Midbrain (tissue), 1 donor: Measurements from ENCODE around the gene BAZ2B.

Source experiments
- DNase-seq: peaks from one replicate; lab custom pipeline; 2025; lab: John Stamatoyannopoulos, UW

The BAZ2B gene

DNA sequence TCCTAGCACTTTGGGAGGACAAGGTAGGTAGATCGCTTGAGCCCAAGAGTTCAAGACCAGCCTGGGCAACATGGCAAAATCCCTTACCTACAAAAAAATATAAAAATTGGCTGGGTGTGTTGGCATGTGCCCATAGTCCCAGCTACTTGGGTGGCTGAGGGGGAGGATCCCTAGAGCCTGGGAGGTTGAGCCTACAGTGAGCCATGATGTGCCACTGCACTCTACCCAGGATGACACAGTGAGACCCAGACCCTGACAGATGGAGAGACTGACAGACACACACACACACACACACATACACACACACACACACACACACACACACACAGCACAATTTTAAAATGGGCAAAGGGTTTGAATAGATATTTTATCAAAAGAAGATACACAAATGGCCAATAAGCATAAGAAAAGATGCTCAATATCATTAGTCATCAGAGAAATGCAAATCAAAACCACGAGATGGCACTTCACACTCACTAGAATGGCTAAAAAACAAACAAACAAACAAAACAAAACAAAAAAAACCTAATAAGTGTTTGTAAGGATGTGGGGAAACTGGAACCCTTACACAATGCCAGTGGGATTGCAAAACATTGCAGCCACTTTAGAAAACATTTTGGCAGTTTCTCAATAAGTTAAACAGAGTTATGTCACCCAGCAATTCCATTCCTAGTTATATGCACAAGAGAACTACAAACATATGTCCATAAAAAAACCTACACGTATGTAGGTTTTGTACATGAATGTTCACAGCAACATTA is 42.3 kb downstream of the BAZ2B start:
- no peak for DNase-seq

DNA sequence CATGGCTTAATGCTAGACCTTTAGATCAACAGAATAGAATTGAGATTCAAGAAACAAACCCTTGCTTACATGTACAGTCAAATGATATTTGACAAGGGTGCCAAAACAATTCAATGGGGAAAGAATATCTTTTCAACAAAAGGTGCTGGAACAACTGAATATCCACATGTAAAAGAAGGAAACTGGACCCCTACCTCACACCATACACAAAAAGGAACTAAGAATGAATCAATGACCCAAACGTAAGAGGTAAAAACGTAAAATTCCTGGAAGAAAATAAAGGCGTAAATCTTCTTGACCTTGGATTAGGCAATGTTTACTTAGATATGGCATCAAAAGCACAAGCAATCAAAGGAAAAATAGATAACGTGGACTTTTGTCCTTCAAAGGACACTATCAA is 43.1 kb downstream of the BAZ2B start:
- DNase-seq: no peak

DNA sequence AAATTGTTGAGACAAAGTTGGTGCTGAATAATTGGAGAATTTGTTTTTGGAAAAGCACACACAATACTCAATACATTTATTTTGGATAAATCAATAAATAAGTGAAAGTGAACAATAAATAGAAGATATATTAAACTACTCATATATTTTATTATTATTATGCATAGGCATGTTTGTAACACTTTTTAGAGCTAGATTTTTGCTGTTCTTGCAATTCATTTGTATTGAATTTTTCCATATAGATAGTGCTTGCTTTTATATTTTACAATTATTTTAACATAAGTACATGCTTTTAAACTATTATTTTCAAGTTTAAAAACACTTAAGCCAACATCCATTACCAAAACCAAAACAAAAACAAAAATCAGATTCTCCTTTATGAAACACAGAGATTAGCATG is 43.9 kb downstream of the BAZ2B start:
- DNase-seq: no peak

DNA sequence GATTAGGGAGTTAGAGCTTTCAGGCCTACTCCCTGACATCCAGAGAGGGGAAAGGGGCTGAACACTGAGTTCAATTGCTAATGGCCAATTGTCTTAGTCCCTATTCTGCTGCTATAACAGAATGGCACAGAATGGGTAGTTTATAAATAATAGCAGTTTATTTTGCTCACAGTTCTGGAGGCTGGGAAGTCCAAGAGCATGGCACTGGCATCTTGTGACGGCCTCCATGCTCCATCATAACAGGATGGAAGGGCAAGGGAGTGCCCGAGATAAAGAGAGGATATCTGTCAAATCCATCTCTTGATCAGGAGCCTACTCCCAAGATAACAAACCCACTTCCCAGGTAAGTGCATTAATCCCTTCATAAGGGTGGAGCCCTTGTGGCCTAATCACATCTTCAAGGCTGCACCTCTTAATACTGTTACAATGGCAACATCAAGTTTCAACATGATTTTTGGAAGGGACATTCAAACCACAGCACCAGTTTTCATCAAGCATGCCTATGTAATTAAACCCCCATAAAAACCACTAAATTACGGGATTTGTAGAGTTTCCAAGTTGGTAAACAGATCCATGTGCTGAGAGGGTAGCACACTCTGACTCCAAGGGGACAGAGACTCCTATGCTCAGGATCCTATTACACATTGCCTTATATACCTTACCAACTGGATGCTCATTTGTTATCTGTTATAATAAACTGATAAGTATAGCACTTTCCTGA is 44.6 kb downstream of the BAZ2B start:
- DNase-seq: no peak

DNA sequence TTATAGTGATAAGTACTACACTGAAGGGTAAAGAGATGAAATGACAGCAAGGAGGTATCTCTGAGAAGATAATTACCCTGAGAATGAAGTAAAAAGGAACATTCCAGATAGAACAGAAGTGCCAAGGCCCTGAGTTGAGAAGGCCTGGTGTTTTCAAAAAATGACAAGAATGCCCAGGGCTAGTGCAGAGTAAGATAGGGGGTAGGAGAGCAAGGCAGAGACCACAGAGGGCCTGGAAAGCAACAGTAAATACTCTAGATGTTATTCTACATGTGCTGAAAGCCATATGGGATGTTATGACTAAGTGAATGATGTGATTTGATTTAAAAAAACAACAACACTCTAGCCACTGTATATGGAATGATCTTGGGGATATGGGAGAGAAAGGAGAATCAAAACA is 52.3 kb downstream of the BAZ2B start:
- no peak for DNase-seq

DNA sequence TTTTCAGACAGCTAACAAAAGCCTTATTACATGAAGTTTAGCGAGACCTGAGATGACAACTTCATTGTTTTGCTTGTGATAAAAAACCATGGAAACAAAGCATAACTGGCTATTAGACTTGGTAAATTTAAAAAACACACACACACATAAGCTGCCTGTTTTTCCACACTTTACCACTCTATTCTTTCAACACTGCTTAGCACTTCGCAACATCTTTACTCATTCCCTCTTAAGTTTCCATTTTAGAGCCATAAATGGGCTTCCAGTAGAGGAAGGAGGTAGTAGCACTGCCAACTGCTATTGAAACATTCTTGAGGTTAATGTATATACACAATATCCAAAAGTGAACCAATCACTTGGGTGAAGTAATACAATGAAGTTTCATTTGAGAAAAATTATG is 54.1 kb downstream of the BAZ2B start:
- no peak for DNase-seq

DNA sequence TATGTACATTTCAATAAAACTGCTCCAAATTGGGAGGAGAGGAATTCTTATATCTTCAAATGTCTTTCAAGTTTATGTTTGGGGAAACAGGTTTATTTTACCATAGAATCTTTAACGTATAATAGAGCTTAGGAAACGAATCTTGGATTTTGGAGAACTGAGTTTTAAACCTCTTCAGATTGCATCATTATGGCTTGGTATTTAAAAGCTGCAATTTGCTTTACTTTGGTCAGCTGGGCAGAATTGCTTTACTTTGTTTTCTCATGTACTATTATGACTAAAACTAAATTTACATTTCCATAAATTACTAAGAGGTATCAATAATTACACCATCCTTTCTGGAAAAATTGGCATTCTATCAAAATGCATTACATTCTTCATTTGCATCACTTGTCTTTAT is 54.6 kb downstream of the BAZ2B start:
- DNase-seq: no peak

GRCh38 chr2:159561242-159561641 is 55.1 kb downstream of the BAZ2B start:
- DNase-seq: no peak

- DNase-seq: no peak
These were observed 57.3 kb downstream of the BAZ2B start for GRCh38 chr2:159559034-159559433.

GRCh38 chr2:159558479-159558878 is 57.9 kb downstream of the BAZ2B start:
- DNase-seq: no peak

DNA sequence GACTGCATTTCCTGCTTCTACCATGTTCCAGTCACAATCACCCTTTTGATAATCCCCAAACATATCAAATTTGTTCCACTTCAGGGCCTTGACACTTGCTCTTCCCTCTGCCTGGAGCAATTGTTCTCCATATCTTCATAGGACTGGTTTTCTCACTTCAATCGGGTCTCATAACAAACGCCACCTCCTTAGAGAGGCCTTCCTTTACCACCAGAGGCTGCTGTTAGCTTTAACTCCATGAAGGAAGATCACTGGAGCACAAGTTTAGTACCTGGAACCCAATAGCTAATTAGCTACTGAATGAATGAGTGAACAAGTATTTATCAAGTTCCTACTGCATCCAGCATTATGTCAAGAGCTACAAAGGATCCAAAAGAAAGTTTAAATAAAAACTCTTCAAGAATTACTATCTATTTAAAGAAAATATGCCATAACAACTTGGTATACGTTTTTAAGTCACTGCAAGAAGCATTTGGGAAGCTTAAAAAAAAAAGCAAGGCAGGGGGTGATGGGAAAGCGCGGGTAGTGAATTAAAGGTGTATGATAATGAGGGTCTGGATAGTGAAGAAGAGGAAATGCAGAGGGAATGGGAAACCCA is 58.8 kb downstream of the BAZ2B start:
- DNase-seq: no peak

GRCh38 chr2:159555651-159556392 is 60.5 kb downstream of the BAZ2B start:
- no peak for DNase-seq

GRCh38 chr2:159553727-159554126 is 62.6 kb downstream of the BAZ2B start:
- no peak for DNase-seq

DNA sequence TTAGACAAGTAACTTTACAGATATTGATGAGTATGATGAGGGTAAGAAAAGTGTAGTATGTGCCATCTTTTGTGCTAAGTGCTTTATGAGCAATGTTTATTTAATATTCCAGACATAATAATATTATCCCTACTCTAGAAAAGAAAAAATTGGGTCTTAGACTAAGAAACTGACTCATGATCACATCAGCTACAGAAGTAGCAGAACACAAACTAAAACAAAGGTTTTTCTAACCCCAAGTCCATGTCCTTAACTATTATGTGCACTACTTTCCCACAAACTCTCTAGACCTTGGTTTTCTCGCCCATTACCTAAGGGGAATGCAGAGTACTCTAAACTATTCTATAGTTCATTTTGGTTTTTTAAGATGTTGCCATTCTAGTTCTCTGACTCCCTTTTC is 64.5 kb downstream of the BAZ2B start:
- DNase-seq: no peak

DNA sequence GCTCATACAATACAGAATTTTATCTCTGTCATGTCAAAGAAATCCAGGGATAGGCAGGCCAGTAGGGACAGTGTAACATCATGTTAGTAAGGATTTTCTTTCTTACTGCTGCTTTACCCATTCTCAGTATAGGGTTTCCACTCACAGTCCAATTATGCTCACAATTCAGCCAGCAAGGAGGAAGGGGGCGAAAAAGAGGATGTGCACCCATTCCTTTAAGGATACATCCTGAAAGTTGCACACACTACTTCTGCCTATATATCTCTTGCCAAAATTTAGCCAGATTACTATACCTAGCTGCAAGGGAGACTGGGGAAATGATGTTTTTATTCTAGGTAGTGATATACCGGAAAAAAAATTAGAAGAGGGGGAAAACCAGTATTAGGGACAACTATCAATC is 66.1 kb downstream of the BAZ2B start:
- no peak for DNase-seq

DNA sequence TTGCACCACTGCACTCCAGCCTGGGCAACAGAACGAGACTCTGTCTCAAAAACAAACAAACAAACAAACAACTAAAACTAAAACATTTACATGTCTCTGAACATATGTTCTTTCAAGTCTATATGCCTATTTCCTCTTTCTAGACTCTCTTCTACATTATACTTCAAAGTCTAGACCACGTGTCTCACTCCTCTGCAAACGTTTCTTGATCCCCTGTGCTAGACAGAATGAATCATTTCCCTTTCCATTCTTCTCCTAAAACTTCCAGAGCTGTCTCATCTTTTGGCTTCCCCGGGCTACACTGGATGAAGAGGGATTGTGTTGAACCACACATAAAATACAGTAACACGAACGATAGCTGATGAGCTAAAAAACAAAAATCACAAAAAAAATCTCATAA is 67.1 kb downstream of the BAZ2B start:
- DNase-seq: no peak

- no peak for DNase-seq
These were observed 69.5 kb downstream of the BAZ2B start for GRCh38 chr2:159546716-159547430.

- DNase-seq: no peak
These were observed 70.3 kb downstream of the BAZ2B start for GRCh38 chr2:159546039-159546438.

DNA sequence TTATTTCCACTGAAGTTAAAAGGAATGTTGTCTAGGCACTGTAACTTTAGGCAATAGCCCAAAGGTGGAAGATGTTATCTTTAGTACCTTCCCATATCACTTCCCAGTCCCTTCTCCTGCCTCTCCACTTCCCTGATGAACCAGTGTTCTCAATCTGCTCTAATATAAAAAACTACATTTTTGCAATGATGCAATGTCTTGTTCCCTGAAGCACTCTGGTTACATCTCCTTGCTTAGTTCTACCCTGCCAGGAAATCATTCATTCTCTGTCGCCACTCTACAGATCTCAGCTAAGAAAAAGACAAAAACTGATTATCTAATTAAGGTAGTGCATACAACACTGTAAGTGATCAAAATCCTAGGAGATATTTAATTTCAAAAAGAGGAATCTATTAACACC is 71.3 kb downstream of the BAZ2B start:
- no peak for DNase-seq

GRCh38 chr2:159542101-159542500 is 74.2 kb downstream of the BAZ2B start:
- DNase-seq: no peak

- DNase-seq: no peak
These were observed 76.6 kb downstream of the BAZ2B start for GRCh38 chr2:159539701-159540100.

GRCh38 chr2:159538801-159539200 is 77.5 kb downstream of the BAZ2B start:
- DNase-seq: no peak
